ENCODE measurements around the gene MALT1.

DNA sequence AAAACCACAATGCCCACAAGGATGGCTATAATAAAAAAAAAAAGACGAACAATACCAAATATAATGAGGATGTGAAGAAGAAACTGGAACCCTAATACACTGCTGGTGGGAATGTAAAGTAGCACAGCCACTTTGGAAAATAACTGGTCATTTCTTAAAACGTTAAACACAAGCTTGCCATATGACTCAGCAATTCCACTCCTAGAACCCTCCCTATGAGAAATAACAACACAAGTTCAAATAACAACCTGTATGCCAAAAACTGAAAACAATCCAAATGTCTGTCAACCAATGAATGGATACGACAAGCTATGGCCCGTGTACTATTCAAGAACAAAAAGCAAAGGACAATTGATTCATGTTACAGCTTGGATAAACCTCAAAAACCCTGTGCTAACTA lies 35.4 kb upstream of the MALT1 start:
- TF ChIP-seq, protein P1, sequence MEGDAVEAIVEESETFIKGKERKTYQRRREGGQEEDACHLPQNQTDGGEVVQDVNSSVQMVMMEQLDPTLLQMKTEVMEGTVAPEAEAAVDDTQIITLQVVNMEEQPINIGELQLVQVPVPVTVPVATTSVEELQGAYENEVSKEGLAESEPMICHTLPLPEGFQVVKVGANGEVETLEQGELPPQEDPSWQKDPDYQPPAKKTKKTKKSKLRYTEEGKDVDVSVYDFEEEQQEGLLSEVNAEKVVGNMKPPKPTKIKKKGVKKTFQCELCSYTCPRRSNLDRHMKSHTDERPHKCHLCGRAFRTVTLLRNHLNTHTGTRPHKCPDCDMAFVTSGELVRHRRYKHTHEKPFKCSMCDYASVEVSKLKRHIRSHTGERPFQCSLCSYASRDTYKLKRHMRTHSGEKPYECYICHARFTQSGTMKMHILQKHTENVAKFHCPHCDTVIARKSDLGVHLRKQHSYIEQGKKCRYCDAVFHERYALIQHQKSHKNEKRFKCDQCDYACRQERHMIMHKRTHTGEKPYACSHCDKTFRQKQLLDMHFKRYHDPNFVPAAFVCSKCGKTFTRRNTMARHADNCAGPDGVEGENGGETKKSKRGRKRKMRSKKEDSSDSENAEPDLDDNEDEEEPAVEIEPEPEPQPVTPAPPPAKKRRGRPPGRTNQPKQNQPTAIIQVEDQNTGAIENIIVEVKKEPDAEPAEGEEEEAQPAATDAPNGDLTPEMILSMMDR (IDR thresholded peaks at IDR 0.05), result no peak
- no peak for TF ChIP-seq POLR2A (IDR thresholded peaks at IDR 0.05)
